Neural progenitor cell (in vitro differentiated cells): ENCODE data around the gene SDE2.

ENCODE experiments used
- EZH2 ChIP-seq: fragments of 200-600 bp; sonication (generic); IDR thresholded peaks from 2 replicates; pipeline ENCODE4 v1.6.1; 2017; ENCODE audit warnings: antibody characterized with exemption, mild to moderate bottlenecking, moderate library complexity
- EZH2phosphoT487 ChIP-seq: fragments of 200-600 bp; sonication (generic); IDR thresholded peaks from 2 replicates; pipeline ENCODE4 v1.6.1; 2017; ENCODE audit warnings: antibody characterized with exemption
- TF ChIP-seq, protein P1 (sequence below): fragments of 200-600 bp; sonication (generic); IDR thresholded peaks from 2 replicates; pipeline ENCODE4 v1.5.1; 2017; ENCODE audit warnings: antibody characterized with exemption, mild to moderate bottlenecking

DNA sequence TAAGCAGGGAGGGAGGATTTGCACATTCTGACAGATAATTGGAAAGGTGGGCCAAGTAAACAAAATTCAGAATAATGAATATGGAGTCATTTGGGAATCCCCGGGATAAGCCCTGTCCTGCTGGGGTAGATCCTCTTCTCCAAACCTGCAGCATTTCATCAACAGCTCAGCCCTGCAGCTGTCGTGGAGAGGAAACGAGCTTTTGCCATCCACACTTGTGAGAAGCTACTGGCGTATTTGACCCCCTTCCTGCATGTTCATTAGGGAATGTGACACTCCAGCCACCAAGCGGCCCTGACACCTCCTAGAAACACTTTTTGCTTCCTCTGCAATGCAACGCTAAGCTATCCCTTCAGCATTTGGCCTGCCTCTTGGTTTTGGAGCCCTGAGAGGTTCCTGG is 50.1 kb downstream of the SDE2 start:
- TF ChIP-seq, protein P1, sequence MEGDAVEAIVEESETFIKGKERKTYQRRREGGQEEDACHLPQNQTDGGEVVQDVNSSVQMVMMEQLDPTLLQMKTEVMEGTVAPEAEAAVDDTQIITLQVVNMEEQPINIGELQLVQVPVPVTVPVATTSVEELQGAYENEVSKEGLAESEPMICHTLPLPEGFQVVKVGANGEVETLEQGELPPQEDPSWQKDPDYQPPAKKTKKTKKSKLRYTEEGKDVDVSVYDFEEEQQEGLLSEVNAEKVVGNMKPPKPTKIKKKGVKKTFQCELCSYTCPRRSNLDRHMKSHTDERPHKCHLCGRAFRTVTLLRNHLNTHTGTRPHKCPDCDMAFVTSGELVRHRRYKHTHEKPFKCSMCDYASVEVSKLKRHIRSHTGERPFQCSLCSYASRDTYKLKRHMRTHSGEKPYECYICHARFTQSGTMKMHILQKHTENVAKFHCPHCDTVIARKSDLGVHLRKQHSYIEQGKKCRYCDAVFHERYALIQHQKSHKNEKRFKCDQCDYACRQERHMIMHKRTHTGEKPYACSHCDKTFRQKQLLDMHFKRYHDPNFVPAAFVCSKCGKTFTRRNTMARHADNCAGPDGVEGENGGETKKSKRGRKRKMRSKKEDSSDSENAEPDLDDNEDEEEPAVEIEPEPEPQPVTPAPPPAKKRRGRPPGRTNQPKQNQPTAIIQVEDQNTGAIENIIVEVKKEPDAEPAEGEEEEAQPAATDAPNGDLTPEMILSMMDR = no peak
- TF ChIP-seq EZH2 = no peak
- no peak for TF ChIP-seq EZH2phosphoT487
